HG02840 (cell line): ENCODE results near the gene GNAQ.

Source experiments
- ATAC-seq: cut with Tn5 transposase; IDR thresholded peaks from one replicate; pipeline ENCODE4 v1.9.1; 2021; ENCODE audit warnings: mild to moderate bottlenecking, moderate library complexity, moderate number of reproducible peaks; ENCODE audit not compliant: unreplicated experiment, low FRiP score

GNAQ gene

DNA sequence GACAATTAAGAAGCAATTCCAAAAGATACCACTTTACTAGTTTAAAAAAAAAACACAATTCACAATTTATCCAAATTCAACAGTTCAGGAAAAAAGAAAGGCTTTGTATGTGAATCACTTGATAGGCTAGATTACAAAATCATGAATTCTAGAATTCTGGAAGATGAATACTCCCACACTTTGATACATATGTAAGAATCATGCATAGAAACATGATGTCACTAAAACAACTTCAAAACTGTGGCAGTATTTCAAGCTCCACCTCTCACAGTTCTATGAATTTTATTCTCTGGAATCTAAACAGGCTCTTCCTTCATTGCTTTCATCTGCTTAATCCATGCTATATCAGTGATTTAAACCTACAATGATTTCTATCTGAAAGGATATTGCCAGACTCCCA lies 51.0 kb downstream of the GNAQ start:
- no peak for ATAC-seq

DNA sequence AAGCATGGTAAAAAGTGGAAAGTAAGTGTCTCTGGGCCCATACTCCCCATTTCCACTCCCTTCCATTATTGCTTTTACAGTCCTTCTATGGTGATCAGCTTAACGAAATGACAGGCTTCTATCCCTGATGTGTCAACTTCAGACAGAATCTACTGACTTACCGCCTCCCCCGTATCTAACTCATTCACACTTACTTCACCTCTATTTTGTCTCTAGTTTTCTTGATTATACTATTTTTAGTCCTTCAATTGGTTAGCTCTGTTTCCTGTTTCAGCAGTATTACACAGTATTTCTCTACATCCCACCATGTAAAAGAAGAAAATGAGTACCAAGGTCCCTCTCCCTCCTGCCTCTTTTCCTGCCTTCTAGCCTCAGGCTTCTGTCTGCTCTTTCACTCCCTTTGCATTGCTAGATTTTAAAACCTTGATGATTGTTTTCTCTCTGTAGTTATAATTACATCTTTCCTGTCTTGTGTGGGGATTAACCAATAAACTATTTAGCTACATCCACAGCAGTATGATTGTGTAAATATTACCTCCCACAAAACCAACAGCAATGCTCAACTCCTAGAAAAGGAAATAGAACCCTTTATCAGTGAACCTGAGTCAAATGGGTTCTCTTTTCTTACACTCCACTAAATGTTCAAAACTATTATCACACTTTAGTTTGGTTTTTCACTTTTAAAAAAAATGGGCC lies 53.4 kb downstream of the GNAQ start:
- no peak for ATAC-seq

DNA sequence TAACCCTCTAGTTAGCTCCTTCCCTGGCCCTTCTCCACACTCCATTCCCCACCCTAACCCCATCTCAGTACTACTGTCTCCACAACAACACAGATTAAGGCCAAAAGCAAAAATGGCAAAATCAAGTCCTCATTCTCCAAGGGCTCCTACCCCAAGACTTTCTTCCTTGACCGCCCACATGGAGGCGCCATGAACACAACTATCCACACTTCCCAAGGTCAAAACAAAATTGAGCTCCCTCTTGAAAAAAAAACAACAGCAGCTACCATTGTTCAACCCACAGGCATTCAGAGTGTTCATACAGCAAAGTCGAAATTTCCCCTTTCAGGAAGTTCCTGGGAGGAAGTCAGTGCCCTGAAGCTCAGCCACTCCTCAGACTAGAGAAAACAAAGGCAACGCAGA lies 54.4 kb downstream of the GNAQ start:
- no peak for ATAC-seq

DNA sequence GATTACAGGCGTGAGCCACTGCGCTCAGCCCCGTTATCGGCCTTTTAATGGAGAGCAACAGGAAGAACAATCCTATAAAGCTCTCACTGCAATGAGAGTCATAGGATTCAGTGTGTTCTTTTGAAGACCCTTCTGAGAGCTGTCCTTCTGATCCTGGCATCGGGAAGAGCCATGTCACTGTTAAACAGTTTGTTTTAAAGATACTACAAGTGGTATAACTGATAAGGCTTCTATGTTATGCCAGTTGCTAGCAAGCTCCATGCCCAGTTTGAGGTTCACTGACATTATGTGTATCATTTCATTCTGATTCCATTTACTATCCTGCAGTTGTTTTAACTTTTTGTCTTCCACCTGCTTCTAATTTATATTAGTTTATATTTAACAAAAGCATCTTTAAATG lies 55.8 kb downstream of the GNAQ start:
- no peak for ATAC-seq

GRCh38 chr9:77975036-77975435 lies 56.6 kb downstream of the GNAQ start:
- ATAC-seq: no peak

GRCh38 chr9:77974434-77974833 lies 57.2 kb downstream of the GNAQ start:
- no peak for ATAC-seq

- no peak for ATAC-seq
Measured at GRCh38 chr9:77969083-77969482, 62.5 kb downstream of the GNAQ start.

- no peak for ATAC-seq
Measured at GRCh38 chr9:77968506-77968905, 63.1 kb downstream of the GNAQ start.

- ATAC-seq: no peak
Measured at GRCh38 chr9:77966718-77967117, 64.9 kb downstream of the GNAQ start.

DNA sequence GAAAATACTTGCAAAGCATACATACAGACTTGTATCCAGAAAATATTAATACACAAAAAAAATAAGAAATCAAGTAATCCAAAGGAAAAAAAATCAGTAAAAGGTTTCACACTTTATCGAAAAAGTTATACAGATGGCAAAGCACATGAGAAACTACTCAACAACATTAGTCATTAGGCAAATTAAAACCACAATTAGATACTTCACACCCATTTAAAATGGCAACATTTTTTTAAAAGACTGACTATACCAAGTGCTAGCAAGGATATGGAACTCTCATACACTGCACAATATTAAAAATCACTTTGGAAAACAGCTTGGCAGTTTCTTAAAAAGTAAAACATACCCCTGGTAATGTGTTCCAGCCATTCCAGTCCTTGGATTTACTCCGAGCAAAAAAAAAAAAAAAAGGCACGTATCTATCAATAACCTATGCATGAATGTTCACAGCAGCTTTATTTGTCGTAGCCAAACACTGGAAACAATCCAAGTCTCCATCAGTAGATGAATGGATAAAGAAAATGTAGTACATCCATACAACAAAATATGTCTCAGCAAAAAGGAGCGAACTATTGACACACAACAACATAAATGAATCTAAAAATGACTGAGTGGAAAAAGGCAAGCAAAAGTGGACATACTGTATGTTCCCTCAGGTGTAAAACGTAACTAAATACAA lies 66.0 kb downstream of the GNAQ start:
- ATAC-seq: no peak

DNA sequence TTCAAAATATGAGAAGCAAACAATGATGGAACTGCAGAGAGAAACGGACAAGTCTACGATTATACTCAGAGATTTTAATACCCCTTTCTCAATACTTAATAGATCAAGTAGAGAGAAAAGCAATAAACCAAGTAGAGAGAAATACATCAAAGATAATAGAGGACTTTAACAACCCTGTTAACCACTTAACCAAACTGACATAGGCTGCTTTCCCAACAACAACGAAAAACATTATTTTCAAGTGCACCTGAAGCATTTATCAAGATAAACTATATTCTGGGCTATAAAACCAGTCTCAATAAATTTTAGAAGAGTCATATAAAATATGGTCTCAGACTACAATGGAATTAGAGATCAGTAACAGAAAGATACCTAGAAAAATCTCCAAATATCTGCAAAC lies 67.4 kb downstream of the GNAQ start:
- no peak for ATAC-seq

DNA sequence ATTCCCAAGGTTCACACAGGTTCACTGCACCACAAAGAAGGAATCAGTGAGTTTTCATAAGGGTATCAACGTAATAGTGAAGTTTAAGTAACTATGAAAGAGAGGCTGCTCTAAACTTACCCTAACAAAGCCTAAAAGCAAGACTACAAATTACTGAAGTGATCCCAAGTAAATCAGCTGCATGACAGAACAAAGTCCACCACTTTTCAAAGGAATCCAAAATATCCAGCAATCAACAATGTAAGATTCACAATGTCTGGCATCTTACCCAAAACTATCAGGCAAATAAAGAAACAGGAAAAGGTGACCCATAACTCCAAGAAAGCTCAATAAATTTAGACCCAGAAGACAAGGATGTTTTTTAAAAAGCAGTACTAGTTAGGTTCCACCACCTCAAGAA lies 70.1 kb downstream of the GNAQ start:
- ATAC-seq: no peak

DNA sequence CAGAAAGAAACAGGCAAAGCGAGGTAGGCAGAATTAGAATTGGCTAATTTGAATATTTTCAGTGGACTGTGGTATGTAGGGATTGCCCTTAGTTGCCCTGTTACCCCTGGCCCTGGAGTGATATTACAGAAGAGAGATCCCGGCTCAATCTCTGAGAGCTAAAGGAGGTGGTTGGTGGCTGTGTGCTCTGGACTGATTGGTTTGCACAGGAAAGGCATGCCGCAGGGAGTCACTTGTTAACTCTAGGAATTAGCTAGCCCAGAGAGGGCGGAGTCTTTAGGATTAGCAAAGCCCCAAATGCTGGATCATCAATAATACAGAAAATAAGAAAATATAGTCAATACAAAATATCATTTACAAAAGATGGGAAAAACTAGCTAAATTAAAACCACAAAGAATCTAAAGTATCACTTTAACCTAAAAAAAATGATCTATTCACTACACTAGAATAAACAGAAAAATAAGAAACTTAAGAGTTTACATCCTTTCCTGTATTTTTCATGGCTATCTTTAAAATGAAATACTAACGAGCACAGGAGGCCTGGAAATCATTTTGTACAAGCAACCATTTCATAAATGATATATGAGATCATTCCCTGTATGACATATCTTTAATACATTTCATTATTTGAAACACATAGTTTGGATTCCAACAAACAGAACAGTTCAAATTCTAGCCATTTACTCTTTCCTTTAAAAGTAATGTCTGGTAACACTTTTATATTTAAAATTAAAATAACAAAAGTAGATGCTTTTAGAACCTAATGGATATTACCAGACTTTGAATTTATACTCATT lies 71.1 kb downstream of the GNAQ start:
- no peak for ATAC-seq

DNA sequence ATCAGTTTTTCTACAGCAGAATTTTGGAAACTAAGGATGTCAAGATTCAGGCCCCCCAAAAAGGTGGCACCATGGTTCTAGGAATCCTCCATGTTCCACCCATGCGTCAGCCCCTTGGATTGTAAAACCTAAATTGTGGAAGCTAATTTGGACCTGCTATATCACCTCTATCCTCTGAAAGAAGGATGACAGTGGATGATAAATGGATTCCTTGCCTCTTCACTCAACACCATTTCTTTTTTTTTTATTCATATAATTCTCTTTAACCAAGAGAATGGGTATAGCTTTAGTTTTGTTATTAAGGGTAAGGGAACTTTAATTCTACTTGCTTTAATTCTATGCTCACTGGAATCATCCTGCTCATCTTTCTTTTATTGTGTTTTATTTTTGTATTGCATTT lies 71.8 kb downstream of the GNAQ start:
- ATAC-seq: no peak

GRCh38 chr9:77957652-77958051 lies 74.0 kb downstream of the GNAQ start:
- ATAC-seq: no peak

DNA sequence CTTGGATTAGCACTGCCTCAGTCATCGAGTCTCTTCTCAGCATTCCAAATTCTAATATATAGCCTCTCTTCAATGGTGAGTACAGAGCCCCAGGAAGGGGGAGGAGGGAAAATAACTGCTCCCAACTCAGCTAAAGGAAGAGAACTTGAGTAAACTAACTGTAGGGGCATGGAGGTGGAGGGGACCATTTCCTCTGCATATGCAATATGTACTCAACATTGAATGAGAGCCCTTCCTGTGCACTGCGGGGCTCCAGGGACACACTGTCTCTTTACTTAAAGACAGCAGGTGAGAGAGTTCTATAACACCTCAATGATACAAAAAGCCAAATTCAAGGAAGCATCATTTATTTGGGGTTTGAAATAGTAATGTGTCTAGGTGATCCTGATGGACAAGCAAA lies 75.1 kb downstream of the GNAQ start:
- no peak for ATAC-seq

DNA sequence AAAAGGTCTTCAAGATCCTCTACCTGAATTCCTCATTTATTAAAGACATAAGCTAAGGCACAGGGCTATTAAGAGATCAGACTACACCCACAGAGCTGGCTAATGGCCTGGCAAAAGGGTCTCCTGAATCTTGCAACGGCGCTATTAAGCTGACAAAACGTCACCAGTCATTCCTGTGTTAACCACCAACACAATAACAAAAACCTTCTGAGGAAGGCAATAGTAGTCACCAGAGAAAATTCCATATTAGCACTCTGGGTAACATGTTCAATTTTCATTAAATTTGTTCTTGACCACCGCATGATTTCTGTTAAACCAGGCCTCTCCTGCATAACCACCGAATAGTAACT lies 77.0 kb downstream of the GNAQ start:
- ATAC-seq: no peak

DNA sequence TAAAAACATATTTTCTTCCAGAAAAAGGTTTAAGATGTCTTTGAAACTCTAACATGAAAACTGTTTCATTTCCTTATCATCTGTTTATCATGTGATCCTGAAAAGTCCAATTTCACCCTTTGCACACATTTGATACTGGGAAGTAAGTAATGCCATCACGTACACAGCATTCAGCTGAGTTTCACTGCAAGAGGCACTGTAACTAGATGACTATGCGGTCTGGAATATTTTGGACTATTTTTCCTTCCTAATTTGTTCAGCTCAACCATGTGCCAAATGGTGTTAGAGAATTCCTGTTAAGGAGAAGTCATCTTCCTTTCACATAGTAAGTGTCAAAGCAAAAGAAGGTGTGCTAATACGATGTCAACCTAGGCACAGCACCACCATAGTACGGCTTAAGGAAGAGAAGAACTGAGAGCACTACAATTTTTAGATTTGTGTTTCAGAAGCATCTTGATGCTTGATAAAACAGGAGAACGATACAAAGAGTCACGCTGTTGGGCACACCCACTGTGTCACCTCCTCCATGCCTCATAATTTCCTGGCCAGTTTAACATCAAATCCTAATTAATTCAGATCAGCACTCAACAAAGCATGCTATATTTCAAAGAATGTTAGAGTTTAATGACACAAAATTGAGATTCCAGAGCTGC lies 77.5 kb downstream of the GNAQ start:
- no peak for ATAC-seq

- ATAC-seq: no peak
Measured at GRCh38 chr9:77953590-77953989, 78.0 kb downstream of the GNAQ start.

GRCh38 chr9:77952635-77953328 lies 78.8 kb downstream of the GNAQ start:
- ATAC-seq: no peak

DNA sequence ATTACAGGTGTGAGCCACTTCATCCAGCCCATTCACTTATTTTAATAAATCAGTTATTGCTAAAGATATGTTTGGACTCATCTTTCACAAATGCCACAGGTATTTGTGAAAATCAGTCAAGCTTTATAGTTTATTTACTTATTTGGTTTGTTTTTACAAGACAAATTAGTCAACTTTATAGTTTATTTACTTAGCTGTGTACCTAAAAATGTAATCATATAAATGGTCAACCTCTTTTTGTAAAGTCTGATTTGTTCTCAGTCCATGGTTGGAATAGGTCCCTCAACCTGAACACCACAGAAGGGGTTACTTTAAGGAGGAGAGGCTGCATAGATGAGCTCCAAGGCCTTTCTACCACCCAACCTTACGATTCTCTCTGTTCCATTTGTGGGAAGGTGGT lies 80.2 kb downstream of the GNAQ start:
- ATAC-seq: no peak
